Lung (tissue), 12 donors: Measurements from ENCODE around the gene MED23. TPM values are rescaled to one million over a fixed set of nuclear protein-coding genes. Genes with fewer than 3 reads are reported as not detected.

Experiments used
- ATAC-seq: fragments of 200-7000 bp; cut with Tn5 transposase; one replicate; pipeline ENCODE4 v1.9.1; 2020; ENCODE audit warnings: moderate number of reproducible peaks; ENCODE audit not compliant: insufficient read depth, low FRiP score
- DNase-seq, 3 donors: peaks; one replicate each; pipeline ENCODE4 v3.0.0-alpha.2; 2013 to 2017
- H3K27ac ChIP-seq, 2 donors: one replicate each; pipeline ENCODE4 v1.5.1; 2013; ENCODE audit warnings: mild to moderate bottlenecking in 2 of 2, moderate library complexity in 2 of 2, control low read depth in 1 of 2, inconsistent platforms in 1 of 2, low read depth in 1 of 2, low read length in 1 of 2
- H3K27me3 ChIP-seq, 3 donors: one replicate each; pipeline ENCODE4 v1.5.1; 2013; ENCODE audit warnings: low read length in 2 of 3; ENCODE audit not compliant: control insufficient read depth in 3 of 3, insufficient read depth in 3 of 3
- H3K36me3 ChIP-seq, 4 donors: one replicate each; pipeline ENCODE4 v1.5.1; 2013; ENCODE audit warnings: low read length in 4 of 4, mild to moderate bottlenecking in 1 of 4, moderate library complexity in 1 of 4; ENCODE audit not compliant: control insufficient read depth in 4 of 4, insufficient read depth in 4 of 4
- H3K4me1 ChIP-seq, 5 donors: one replicate each; pipeline ENCODE4 v1.5.1; 2013; ENCODE audit warnings: low read length in 5 of 5, mild to moderate bottlenecking in 2 of 5, moderate library complexity in 1 of 5; ENCODE audit not compliant: control insufficient read depth in 5 of 5, insufficient read depth in 5 of 5
- H3K4me3 ChIP-seq: one replicate; pipeline ENCODE4 v1.5.1; 2013; ENCODE audit warnings: mild to moderate bottlenecking, control low read depth, moderate library complexity
- H3K9ac ChIP-seq, 2 donors: one replicate each; pipeline ENCODE4 v1.5.1; 2013; ENCODE audit warnings: low read length in 2 of 2, control low read depth in 1 of 2; ENCODE audit not compliant: insufficient read depth in 1 of 2
- H3K9me3 ChIP-seq, 4 donors: one replicate each; pipeline ENCODE4 v1.5.1; 2013; ENCODE audit warnings: low read length in 3 of 4, mild to moderate bottlenecking in 1 of 4, moderate library complexity in 1 of 4; ENCODE audit not compliant: control insufficient read depth in 4 of 4, insufficient read depth in 3 of 4
- CTCF ChIP-seq: IDR thresholded peaks from 2 replicates; pipeline ENCODE4 v1.5.1; 2012; ENCODE audit warnings: mild to moderate bottlenecking; ENCODE audit errors: control extremely low read depth, extremely low read depth
- WGBS, 2 donors: extraction: QIAGEN DNeasy Blood & Tissue Kit; methylation state at CpG; one replicate each; pipeline ENCODE4 v1.1.7; 2013; 5-methylcytosine and 5-hydroxymethylcytosine counted together
- polyA plus RNA-seq, 2 donors: library from polyadenylated mRNA; stranded (reverse); fragments of 200-250 nt; gene quantifications; one replicate each; pipeline ENCODE4 v1.2.1, GENCODE V29; 2013
- total RNA-seq, 2 donors: library from RNA; depleted of rRNA in 1 of 2; stranded (reverse); fragments of >200 nt in 1 of 2; gene quantifications; one replicate each; pipeline ENCODE4 v1.2.1, GENCODE V29; 2014 to 2021
- donor health status: control.
- donor health status: control.
- donor health status: Bipolar disorder and iron deficiency.
- donor health status: healthy.
- donor health status: DM: yes; HTN: yes; CAD: no.

Gene MED23
- total and polyA plus RNA-seq, 4 donors, result 8.7 to 69.0 (median 18.5) TPM

- no peak overlapping the region for H3K27ac ChIP-seq
- no peak for ATAC-seq
- no peaks in the 10 kb centered on the region for H3K9me3 ChIP-seq
- no peak overlapping the region for H3K9ac ChIP-seq
- peaks cover 0 to under 1% (median 0%) of the 10 kb centered on the region in 5 donors for H3K4me1 ChIP-seq
- no peak for TF ChIP-seq CTCF
- H3K36me3 ChIP-seq, result no peaks in the 10 kb centered on the region
- H3K4me3 ChIP-seq, result no peak overlapping the region
- no peak for DNase-seq
- 88 to 93% methylated on average over 2 of the region's 2 CpGs for WGBS, 2 donors
- H3K27me3 ChIP-seq, result no peaks in the 10 kb centered on the region
Observed at GRCh38 chr6:131663578-131664165, 35.6 kb upstream of the MED23 start.

DNA sequence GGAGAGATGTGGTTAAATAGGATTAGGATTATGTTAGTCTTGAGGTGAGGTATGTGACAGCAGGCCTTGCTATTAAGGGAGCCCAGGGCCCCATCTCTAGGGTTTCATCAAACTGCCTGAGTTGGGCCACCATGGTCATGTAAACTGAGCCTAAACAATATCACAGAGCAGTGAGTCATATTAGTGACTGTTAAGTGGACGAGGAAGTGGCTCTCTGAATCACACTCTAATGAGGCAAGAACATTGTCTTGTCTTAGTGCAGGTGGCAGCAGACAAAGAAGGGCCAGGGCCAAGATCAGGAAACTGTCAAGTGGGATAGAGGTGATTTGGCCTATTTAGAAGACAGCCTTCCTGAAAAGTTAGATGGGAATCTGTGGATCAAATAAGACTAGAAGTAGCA, 32.2 kb upstream of the MED23 start:
- no peak overlapping the region for H3K9ac ChIP-seq
- TF ChIP-seq CTCF, result no peak
- H3K36me3 ChIP-seq, result no peaks in the 10 kb centered on the region
- no peaks in the 10 kb centered on the region for H3K27me3 ChIP-seq
- no peak overlapping the region for H3K4me3 ChIP-seq
- peaks cover 0 to 1% (median 0%) of the 10 kb centered on the region in 5 donors for H3K4me1 ChIP-seq
- peak; percentile 53 for ATAC-seq
- no peaks in the 10 kb centered on the region for H3K9me3 ChIP-seq
- DNase-seq, result no peak
- H3K27ac ChIP-seq, result no peak overlapping the region
- 47 to 58% methylated on average over 1 of the region's 1 CpG for WGBS, 2 donors

DNA sequence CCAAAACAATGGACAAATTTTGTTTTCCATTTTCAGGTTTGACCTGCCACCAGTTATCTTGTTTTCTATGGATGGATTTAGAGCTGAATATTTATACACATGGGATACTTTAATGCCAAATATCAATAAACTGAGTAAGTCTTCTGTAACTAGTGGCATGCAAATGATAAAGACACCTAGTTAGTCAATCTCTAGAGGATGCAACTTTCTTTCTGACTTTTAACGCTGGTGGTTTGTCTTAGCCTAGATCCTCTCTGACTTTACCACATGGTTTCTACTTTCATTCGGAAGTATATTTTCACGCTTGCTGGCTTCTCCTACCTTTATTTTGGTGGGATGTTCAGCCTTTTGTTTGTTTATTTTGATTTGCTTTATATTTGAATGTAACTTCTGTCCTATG, 30.2 kb upstream of the MED23 start:
- no peak for TF ChIP-seq CTCF
- WGBS, 2 donors, result 94 to 95% methylated on average over 3 of the region's 3 CpGs

DNA sequence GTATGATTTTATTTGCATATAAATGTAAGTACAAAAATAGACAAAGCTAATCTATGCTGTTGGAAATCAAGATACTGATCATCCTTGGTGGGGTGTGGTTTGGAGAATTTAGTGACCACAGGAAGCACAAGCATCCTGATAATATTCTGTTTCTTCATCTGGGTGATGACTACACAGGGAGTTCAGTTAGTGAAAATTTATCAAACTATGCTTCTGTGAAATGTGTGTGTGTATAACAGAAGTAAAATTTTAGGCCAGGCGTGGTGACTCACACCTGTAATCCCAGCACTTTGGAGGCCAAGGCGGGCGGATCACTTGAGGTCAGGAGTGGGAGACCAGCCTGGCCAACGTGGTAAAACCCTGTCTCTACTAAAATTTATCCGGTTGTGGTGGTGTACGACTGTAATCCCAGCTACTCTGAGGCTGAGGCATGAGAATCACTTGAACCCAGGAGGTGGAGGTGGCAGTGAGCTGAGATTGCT, 29.6 kb upstream of the MED23 start:
- ATAC-seq, result no peak
- DNase-seq, result no peak
- Histone ChIP-seq H3K27ac (no peak overlapping the region), H3K36me3 (no peaks in the 10 kb centered on the region), H3K4me1 (peaks cover 0 to 1% (median 0%) of the 10 kb centered on the region in 5 donors), H3K27me3 (no peaks in the 10 kb centered on the region), H3K9ac (no peak overlapping the region), H3K9me3 (no peaks in the 10 kb centered on the region), H3K4me3 (no peak overlapping the region)
- no peak for TF ChIP-seq CTCF
- WGBS, 2 donors, result 79 to 82% methylated on average over 6 of the region's 6 CpGs

More for the DNA sequence above, 30.2 kb upstream of the MED23 start:
- DNase-seq (no peak), ATAC-seq (no peak)
- Histone ChIP-seq H3K9me3 (no peaks in the 10 kb centered on the region), H3K4me3 (no peak overlapping the region), H3K27me3 (no peaks in the 10 kb centered on the region), H3K4me1 (peaks cover 0 to 1% (median 0%) of the 10 kb centered on the region in 5 donors), H3K27ac (no peak overlapping the region), H3K36me3 (no peaks in the 10 kb centered on the region), H3K9ac (no peak overlapping the region)
